Measurements from ENCODE around the gene IP6K1. TPM values are rescaled to one million over a fixed set of nuclear protein-coding genes. Genes with fewer than 3 reads are reported as not detected.
"Not testable (repeated sequence)": the region's sequence is repeated elsewhere in the genome, so short reads cannot be mapped to it uniquely, and the experiment has no call there.

Gene IP6K1
- total RNA-seq, 1 donor from 2014 or later, result 46.7 TPM

GRCh38 chr3:49794431-49794830 is 8.1 kb upstream of the IP6K1 start:
- no peak for DNase-seq (ENCODE audit: low read depth, low spot score)

GRCh38 chr3:49793486-49794085 is 7.2 kb upstream of the IP6K1 start:
- DNase-seq (ENCODE audit: low read depth, low spot score), result no peak

GRCh38 chr3:49792371-49793150 is 6.2 kb upstream of the IP6K1 start:
- DNase-seq (ENCODE audit: low read depth, low spot score), result no peak

- DNase-seq (ENCODE audit: low read depth, low spot score), result no peak
Observed at GRCh38 chr3:49791571-49791970, 5.2 kb upstream of the IP6K1 start.

- DNase-seq (ENCODE audit: low read depth, low spot score), result no peak
Observed at GRCh38 chr3:49790626-49791411, 4.5 kb upstream of the IP6K1 start.

GRCh38 chr3:49788056-49788455 is 1.7 kb upstream of the IP6K1 start:
- DNase-seq (ENCODE audit: low read depth, low spot score), result no peak

GRCh38 chr3:49787536-49787935 is 1.2 kb upstream of the IP6K1 start:
- DNase-seq (ENCODE audit: low read depth, low spot score), result no peak

- no peak for DNase-seq (ENCODE audit: low read depth, low spot score)
Observed at GRCh38 chr3:49787182-49787464, 781 bp upstream of the IP6K1 start.

GRCh38 chr3:49785565-49786356 is 581 bp downstream of the IP6K1 start:
- no peak for DNase-seq (ENCODE audit: low read depth, low spot score)

GRCh38 chr3:49782277-49782676 is 4.1 kb downstream of the IP6K1 start:
- DNase-seq (ENCODE audit: low read depth, low spot score), result not testable (repeated sequence)

- DNase-seq (ENCODE audit: low read depth, low spot score), result no peak
Observed at GRCh38 chr3:49781415-49782199, 4.7 kb downstream of the IP6K1 start.

GRCh38 chr3:49780975-49781365 is 5.4 kb downstream of the IP6K1 start:
- not testable (repeated sequence) for DNase-seq (ENCODE audit: low read depth, low spot score)

GRCh38 chr3:49780080-49780974 is 6.0 kb downstream of the IP6K1 start:
- DNase-seq (ENCODE audit: low read depth, low spot score), result no peak

GRCh38 chr3:49779358-49780079 is 6.8 kb downstream of the IP6K1 start:
- DNase-seq (ENCODE audit: low read depth, low spot score), result no peak

- not testable (repeated sequence) for DNase-seq (ENCODE audit: low read depth, low spot score)
Observed at GRCh38 chr3:49776101-49776500, 10.2 kb downstream of the IP6K1 start.

- no peak for DNase-seq (ENCODE audit: low read depth, low spot score)
Observed at GRCh38 chr3:49775538-49775937, 10.8 kb downstream of the IP6K1 start.

- DNase-seq (ENCODE audit: low read depth, low spot score), result no peak
Observed at GRCh38 chr3:49772703-49773102, 13.6 kb downstream of the IP6K1 start.

GRCh38 chr3:49771340-49771938 is 14.9 kb downstream of the IP6K1 start:
- no peak for DNase-seq (ENCODE audit: low read depth, low spot score)

GRCh38 chr3:49769926-49770325 is 16.4 kb downstream of the IP6K1 start:
- no peak for DNase-seq (ENCODE audit: low read depth, low spot score)

Data from pulmonary artery endothelial cell (primary cell).